Endothelial cell of umbilical vein (primary cell): ENCODE data around the gene SORL1. TPM values are rescaled to one million over a fixed set of nuclear protein-coding genes. Genes with fewer than 3 reads are reported as not detected.

ENCODE experiments used
- BruUV-seq: library from RNA; stranded (reverse); fragments of 400-500 nt; replicated peaks from 2 replicates; lab custom pipeline; 2021; lab: Mats Ljungman, UMichigan
- CTCF ChIA-PET: fragments of 300-600, 350-600 bp; sonication (Branson Sonifier 250); formaldehyde crosslinking; loops from one replicate; lab custom pipeline; 2021; ENCODE audit warnings: antibody characterized with exemption, inconsistent platforms; lab: Charles Lee
- POLR2A ChIA-PET: fragments of 300-600, 350-600 bp; sonication (Branson Sonifier 250); formaldehyde crosslinking; loops from one replicate; lab custom pipeline; 2021; ENCODE audit warnings: antibody characterized with exemption, inconsistent platforms; lab: Charles Lee
- DNase-seq: peaks from one replicate; pipeline ENCODE4 v3.0.0-alpha.2; 2011; ENCODE audit warnings: low read depth, low spot score
- FAIRE-seq: peaks from 2 replicates; lab custom pipeline; 2011; peaks lifted over from hg19 to GRCh38; lab: Jason Lieb, UNC
- H2AFZ ChIP-seq: 2 replicates; pipeline ENCODE4 v1.6.0; 2012; ENCODE audit warnings: low read depth, low read length, control low read depth, inconsistent platforms
- H3K27ac ChIP-seq: 2 replicates; pipeline ENCODE4 v1.5.1; 2011; ENCODE audit warnings: low read depth, mild to moderate bottlenecking, control low read depth, low read length, moderate library complexity; ENCODE audit not compliant: insufficient read depth
- H3K27me3 ChIP-seq, 2 experiments: 2 replicates each; pipeline versions ENCODE4 v1.6.0 to v1.6.1; 2011; ENCODE audit warnings: low read length in 2 of 2, mixed read lengths in 1 of 2; ENCODE audit not compliant: control insufficient read depth in 2 of 2, insufficient read depth in 2 of 2
- H3K36me3 ChIP-seq, 2 experiments: 2 replicates in 1 of 2; 3 replicates in 1 of 2; pipeline ENCODE4 v1.5.1; 2011; ENCODE audit warnings: low read length in 2 of 2, mild to moderate bottlenecking in 1 of 2, moderate library complexity in 1 of 2; ENCODE audit not compliant: control insufficient read depth in 2 of 2, insufficient read depth in 2 of 2; ENCODE audit errors: extremely low read depth in 1 of 2
- H3K4me1 ChIP-seq: 3 replicates; pipeline ENCODE4 v1.5.1; 2011; ENCODE audit warnings: mild to moderate bottlenecking, low read length; ENCODE audit not compliant: control insufficient read depth, insufficient read depth; ENCODE audit errors: extremely low read depth
- H3K4me2 ChIP-seq: 2 replicates; pipeline ENCODE4 v1.6.1; 2011; ENCODE audit warnings: low read length, control low read depth, mixed read lengths; ENCODE audit not compliant: insufficient read depth
- H3K4me3 ChIP-seq, 3 experiments: fragments of 200-600 bp in 1 of 3; sonication (generic), shearing (Covaris generic) in 1 of 3; replicated peaks in 1 of 3; 2 replicates each; pipeline ENCODE4 v1.5.1; 2011 to 2016; ENCODE audit warnings: control low read depth in 3 of 3, low read length in 3 of 3, mild to moderate bottlenecking in 2 of 3, inconsistent platforms in 1 of 3, low read depth in 1 of 3, moderate library complexity in 1 of 3; ENCODE audit not compliant: insufficient read depth in 1 of 3
- H3K79me2 ChIP-seq: 2 replicates; pipeline ENCODE4 v1.6.0; 2012; ENCODE audit warnings: low read length, inconsistent platforms; ENCODE audit not compliant: control insufficient read depth, insufficient read depth
- H3K9ac ChIP-seq: replicated peaks from 2 replicates; pipeline ENCODE3; 2011; ENCODE audit warnings: low read length, control low read depth; ENCODE audit not compliant: insufficient read depth; ENCODE audit errors: extremely low read depth
- H3K9me1 ChIP-seq: replicated peaks from 3 replicates; pipeline ENCODE4 v1.6.0; 2011; ENCODE audit warnings: mild to moderate bottlenecking, low read length; ENCODE audit not compliant: control insufficient read depth, insufficient read depth; ENCODE audit errors: extremely low read depth
- H3K9me3 ChIP-seq: replicated peaks from 2 replicates; pipeline ENCODE4 v1.5.1; 2012; ENCODE audit warnings: low read length, inconsistent platforms; ENCODE audit not compliant: control insufficient read depth, insufficient read depth
- H4K20me1 ChIP-seq: replicated peaks from 2 replicates; pipeline ENCODE3; 2011; ENCODE audit warnings: mild to moderate bottlenecking, low read length; ENCODE audit not compliant: control insufficient read depth, insufficient read depth; ENCODE audit errors: extremely low read depth
- CTCF ChIP-seq, 2 donors: IDR thresholded peaks; 1 replicate in 1 of 2; 2 replicates in 1 of 2; pipeline ENCODE4 v1.5.1; 2011; ENCODE audit warnings: low read length in 2 of 2, mild to moderate bottlenecking in 2 of 2, moderate library complexity in 2 of 2, control low read depth in 1 of 2, inconsistent platforms in 1 of 2, low read depth in 1 of 2; ENCODE audit not compliant: insufficient read depth in 1 of 2; ENCODE audit errors: extremely low read depth in 1 of 2
- EZH2 ChIP-seq: IDR thresholded peaks from 2 replicates; pipeline ENCODE4 v1.6.1; 2012; ENCODE audit warnings: borderline replicate concordance, low read depth, mild to moderate bottlenecking, moderate library complexity, low read length, inconsistent platforms; ENCODE audit not compliant: severe bottlenecking
- FOS ChIP-seq: IDR thresholded peaks from 2 replicates; pipeline ENCODE4 v1.6.1; 2011; ENCODE audit warnings: mild to moderate bottlenecking, low read length, moderate library complexity, borderline replicate concordance; ENCODE audit not compliant: insufficient read depth
- GATA2 ChIP-seq: IDR thresholded peaks from 2 replicates; pipeline ENCODE4 v1.7.0; 2011; ENCODE audit warnings: low read depth, mild to moderate bottlenecking, moderate library complexity, mixed read lengths, low read length; ENCODE audit not compliant: insufficient read length, insufficient read depth
- JUN ChIP-seq: IDR thresholded peaks from 2 replicates; pipeline ENCODE4 v1.6.1; 2011; ENCODE audit warnings: borderline replicate concordance, low read depth; ENCODE audit not compliant: insufficient read length, insufficient read depth
- MAX ChIP-seq: IDR thresholded peaks from 2 replicates; pipeline ENCODE4 v1.6.1; 2011; ENCODE audit not compliant: insufficient read depth, insufficient read length
- MYC ChIP-seq: IDR thresholded peaks from one replicate; pipeline ENCODE4 v1.6.1; 2011; ENCODE audit warnings: mild to moderate bottlenecking, low read depth, low read length
- POLR2A ChIP-seq: IDR thresholded peaks from 2 replicates; pipeline ENCODE4 v1.6.1; 2012; ENCODE audit warnings: low read depth, mild to moderate bottlenecking, control low read depth, low read length
- POLR2AphosphoS5 ChIP-seq: IDR thresholded peaks from 2 replicates; pipeline ENCODE4 v1.6.1; 2012; ENCODE audit warnings: low read depth, mild to moderate bottlenecking, control low read depth, low read length, moderate library complexity; ENCODE audit not compliant: insufficient read depth
- dilution Hi-C: fragments of 300-500 bp; cut with MboI; formaldehyde crosslinking; loops from one replicate; pipeline ENCODE4 v1.15.0; 2019; ENCODE audit warnings: low sequenced_read_pairs; ENCODE audit not compliant: extremely low pct_ligation_motif_present
- intact Hi-C: fragments of 100-400 bp; cut with micrococcal nuclease; formaldehyde crosslinking; loops from one replicate; pipeline ENCODE4 v1.10.0; 2022
- polyA plus RNA-seq, 4 experiments: library from polyadenylated mRNA; depleted of rRNA in 3 of 4; stranded (reverse) in 3 of 4; unstranded in 1 of 4; fragments of >200 nt; gene quantifications; 2 replicates each; pipeline versions ENCODE4 v1.2.1 to v1.2.3, GENCODE V29; 2011 to 2012; ENCODE audit warnings: missing spikeins in 1 of 4
- total RNA-seq: library from RNA; stranded (reverse); gene quantifications from 2 replicates; pipeline ENCODE4 v1.2.3, GENCODE V29; 2021

SORL1 gene
- total and polyA plus RNA-seq, 2 donors (not counting 3 experiments of a cell fraction or from before 2014, with no cell fraction given), result 0.17 to 0.31 TPM

GRCh38 chr11:121586750-121587149 lies 134.6 kb downstream of the SORL1 start:
- no peak overlapping the region for H3K9ac ChIP-seq
- no peaks in the 10 kb centered on the region for H3K4me1 ChIP-seq
- BruUV-seq, result no TSS peak
- dilution Hi-C loops (no loop called here), intact Hi-C loops (no loop called here)
- no peaks in the 10 kb centered on the region for H3K9me3 ChIP-seq
- H3K9me1 ChIP-seq, result no peaks in the 10 kb centered on the region
- no peak overlapping the region for H3K4me2 ChIP-seq
- H2AFZ ChIP-seq, result no peak overlapping the region
- POLR2A ChIA-PET, result no interaction called here
- DNase-seq, result no peak
- H3K27ac ChIP-seq, result no peak overlapping the region
- TF ChIP-seq EZH2 (no peak), CTCF (IDR thresholded peaks at IDR 0.05; ENCODE audit: extremely low read depth in 1 of 2, insufficient read depth in 1 of 2, low read depth in 1 of 2, low read length in 2 of 2) (no peak), POLR2AphosphoS5 (no peak), JUN (no peak), MYC (no peak), POLR2A (no peak), FOS (no peak), MAX (no peak), GATA2 (no peak)
- no peak for FAIRE-seq
- no peaks in the 10 kb centered on the region for H3K36me3 ChIP-seq
- no peaks in the 10 kb centered on the region for H3K79me2 ChIP-seq
- no peaks in the 10 kb centered on the region for H4K20me1 ChIP-seq
- CTCF ChIA-PET, result interaction anchor here (2.5 kb wide), 1 partner anchor 267 kb away, joined by 7 read pairs; no protein-coding TSS in a partner anchor
- peaks cover 0 to 10% of the 10 kb centered on the region in 2 experiments for H3K27me3 ChIP-seq
- no peak overlapping the region for H3K4me3 ChIP-seq
